Measurements from ENCODE around the gene RFK. TPM values are rescaled to one million over a fixed set of nuclear protein-coding genes. Genes with fewer than 3 reads are reported as not detected.
"Not testable (repeated sequence)": the region's sequence is repeated elsewhere in the genome, so short reads cannot be mapped to it uniquely, and the experiment has no call there.

RFK gene
- 33.8 and 36.9 TPM in 2 replicates for total RNA-seq (2014; rRNA removed)
- 9.0 TPM for polyA plus RNA-seq (2012)

DNA sequence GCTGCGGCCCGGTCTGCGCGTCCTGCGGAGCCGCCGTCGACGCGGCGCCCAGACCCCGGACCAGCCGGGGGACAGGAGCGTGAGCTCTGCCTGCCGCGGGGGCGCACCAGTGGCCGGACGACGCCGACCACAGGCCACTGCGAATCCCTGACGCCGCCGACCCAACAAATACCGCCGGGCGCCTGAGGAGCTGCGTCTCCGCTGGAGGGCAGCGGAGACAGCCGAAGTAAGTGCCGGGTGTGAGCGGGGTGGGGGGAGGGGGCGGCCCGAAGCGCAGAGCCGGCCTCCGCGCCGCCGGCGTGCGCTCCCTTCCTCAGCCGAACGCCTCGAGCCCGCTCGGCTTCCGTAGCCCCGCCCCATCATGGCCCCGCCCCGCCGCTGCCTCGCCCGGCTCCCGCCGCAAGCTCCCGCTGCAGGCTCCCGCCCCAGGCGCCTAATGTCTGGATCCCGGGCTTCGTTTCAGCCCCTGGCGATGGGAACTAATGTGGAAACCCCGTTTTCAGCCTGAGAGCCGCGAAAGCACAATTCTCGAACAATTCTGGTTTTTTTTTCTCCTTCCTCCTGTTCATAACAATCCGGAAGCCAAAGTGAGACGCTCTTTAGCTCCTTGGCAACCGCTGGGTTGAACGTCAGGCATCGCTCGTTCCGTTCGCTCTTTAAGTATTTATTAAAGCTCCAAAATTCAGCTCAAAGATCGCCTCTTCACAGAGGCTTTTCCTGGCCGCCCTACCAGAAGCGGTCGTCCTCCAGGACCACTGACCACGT is at the start of gene RFK:
Gene RFK (minus strand): TSS at position 232 of the 765 bp plus-strand sequence. CDS start 255 bp downstream, outside the sequence.
- DNase-seq (ENCODE audit: low read depth) = peak; percentile 91

DNA sequence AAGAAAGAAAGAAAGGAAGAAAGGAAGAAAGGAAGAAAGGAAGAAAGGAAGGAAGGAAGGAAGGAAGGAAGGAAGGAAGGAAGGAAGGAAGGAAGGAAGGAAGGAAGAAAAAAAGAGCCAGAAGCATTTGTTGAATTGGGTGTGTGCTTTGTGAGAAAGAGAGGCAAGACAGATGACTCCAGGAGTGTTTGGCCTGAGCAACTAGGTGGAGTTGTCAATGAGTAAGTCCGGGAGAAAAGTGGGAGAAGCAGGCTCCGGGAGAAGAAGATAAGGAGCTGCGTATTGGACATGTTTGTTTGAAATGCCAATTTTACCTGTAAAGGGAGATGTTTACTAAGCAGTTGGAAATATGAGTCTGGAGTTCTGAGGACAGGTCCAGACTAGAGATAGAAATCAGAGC is 49.7 kb upstream of the RFK start:
- DNase-seq (ENCODE audit: low read depth) = no peak

DNA sequence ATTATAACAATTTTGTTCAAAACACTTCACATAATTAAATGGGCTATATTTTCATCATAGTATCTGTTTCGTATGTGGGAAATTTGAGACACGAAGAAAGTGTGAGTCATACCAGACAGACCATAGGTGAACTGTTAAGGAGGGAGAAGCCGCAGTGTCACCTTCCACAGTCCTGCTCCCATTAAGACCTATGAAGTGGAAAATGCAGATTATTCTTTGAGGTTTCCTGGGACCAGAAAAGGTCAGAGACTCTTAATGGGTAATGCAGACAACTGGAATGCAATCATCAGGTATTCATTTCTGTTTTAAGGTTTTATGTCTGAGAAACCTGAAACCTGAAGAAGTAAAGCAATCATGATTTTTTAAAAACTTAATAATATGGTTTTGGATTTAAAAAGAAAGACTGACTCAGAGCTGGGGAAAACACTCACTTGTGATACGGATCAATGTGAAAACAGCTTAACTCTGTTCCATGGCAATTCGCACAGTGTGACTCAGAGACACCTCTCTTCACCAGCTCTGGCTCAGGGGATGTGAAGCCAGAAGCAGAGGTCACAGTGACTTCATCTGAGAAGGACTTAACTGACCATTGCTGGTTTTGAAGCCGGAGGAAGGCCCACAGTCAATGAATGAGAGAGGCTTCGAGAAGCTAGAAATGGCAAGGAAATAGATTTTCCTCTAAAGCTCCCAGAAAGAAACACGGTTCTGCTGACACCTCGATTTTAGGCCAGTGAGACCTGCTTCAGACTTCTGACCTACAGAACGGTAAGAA is 47.5 kb upstream of the RFK start:
- DNase-seq (ENCODE audit: low read depth) = peak; percentile 55

- DNase-seq (ENCODE audit: low read depth) = no peak
These were observed 44.8 kb upstream of the RFK start for GRCh38 chr9:76438841-76439588.

DNA sequence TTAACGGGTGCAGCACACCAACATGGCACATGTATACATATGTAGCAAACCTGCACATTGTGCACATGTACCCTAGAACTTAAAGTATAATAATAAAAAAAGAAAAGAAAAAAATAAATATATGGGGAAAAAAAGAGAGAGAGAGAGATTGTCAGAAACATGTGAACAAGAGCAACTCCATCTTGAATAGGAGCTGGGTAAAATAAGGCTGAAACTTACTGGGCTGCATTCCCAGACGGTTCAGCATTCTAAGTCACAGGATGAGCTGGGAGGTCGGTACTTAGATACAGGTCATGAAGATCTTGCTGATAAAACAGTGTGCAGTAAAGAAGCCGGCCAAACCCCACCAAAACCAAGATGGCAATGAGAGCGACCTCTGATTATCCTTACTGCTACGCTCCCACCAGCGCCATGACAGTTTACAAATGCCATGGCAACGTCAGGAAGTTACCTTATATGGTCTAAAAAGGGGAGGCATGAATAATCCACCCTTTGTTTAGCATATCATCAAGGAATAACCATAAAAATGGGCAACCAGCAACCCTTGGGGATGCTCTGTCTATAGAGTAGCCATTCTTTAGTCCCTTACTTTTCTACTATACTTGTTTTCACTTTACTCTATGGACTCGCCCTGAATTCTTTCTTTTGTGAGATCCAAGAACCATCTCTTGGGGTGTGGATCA is 42.9 kb upstream of the RFK start:
- DNase-seq (ENCODE audit: low read depth) = not testable (repeated sequence)

- not testable (repeated sequence) for DNase-seq (ENCODE audit: low read depth)
These were observed 40.7 kb upstream of the RFK start for GRCh38 chr9:76434897-76435296.

- peak; percentile 54 for DNase-seq (ENCODE audit: low read depth)
These were observed 39.6 kb upstream of the RFK start for GRCh38 chr9:76433836-76434235.

GRCh38 chr9:76433406-76433805 is 39.2 kb upstream of the RFK start:
- DNase-seq (ENCODE audit: low read depth) = no peak

- no peak for DNase-seq (ENCODE audit: low read depth)
These were observed 37.4 kb upstream of the RFK start for GRCh38 chr9:76431601-76432000.

DNA sequence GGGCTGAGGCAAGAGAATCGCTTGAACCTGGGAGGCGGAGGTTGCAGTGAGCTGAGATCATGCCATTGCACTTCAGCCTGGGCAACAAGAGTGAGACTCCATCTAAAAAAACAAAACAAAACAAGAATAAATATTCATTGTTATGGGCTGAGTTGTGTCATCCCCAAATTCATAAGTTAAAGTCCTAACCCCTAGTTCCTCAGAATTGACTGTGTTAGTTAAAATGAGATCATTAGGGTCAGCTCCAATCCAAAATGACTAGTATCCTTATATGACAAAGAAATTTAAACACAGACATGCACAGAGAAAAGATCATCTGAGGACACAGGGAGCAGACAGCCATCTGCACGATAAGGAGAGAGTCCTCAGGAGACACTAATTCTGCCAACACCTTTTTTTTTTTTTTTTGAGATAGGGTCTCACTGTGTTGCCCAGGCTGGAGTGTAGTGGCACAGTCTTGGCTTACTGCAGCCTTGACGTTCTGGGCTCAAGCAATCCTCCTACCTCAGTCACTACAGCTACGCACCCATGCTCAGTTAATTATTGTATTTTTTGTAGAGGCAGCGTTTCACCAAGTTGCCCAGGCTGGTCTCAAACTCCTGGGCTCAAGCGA is 32.7 kb upstream of the RFK start:
- no peak for DNase-seq (ENCODE audit: low read depth)

DNA sequence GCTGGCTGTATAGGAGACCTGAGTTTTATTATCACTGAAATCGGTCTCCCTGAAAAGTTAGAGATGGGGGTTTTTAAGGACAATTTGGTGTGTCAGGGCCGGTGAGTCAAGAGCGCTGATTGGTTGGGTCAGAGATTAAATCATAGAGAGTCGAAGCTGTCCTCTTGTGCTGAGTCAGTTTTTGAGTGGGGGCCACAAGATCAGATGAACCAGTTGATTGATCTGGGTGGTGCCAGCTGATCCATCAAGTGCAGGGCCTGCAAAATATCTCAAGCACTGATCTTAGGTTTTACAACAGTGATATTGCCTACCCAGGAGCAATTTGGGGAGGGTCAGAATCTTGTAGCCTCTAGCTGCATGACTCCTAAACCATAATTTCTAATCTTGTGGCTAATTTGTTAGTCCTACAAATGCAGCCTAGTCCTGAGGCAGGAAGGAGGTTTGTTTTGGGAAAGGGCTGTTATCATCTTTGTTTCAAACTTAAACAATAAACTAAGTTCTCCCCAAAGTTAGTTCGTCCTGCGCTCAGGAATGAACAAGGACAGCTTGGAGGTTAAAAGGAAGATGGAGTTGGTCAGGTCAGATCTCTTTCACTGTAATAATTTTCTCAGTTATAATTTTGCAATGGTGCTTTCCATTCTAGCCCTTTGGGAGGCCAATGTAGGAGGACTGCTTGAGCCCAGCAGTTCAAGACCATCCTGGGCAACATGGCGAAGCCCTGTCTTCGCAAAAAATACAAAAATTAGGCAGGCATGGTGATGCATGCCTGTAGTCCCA is 31.6 kb upstream of the RFK start:
- no peak for DNase-seq (ENCODE audit: low read depth)

- no peak for DNase-seq (ENCODE audit: low read depth)
These were observed 30.3 kb upstream of the RFK start for GRCh38 chr9:76424491-76424890.

DNA sequence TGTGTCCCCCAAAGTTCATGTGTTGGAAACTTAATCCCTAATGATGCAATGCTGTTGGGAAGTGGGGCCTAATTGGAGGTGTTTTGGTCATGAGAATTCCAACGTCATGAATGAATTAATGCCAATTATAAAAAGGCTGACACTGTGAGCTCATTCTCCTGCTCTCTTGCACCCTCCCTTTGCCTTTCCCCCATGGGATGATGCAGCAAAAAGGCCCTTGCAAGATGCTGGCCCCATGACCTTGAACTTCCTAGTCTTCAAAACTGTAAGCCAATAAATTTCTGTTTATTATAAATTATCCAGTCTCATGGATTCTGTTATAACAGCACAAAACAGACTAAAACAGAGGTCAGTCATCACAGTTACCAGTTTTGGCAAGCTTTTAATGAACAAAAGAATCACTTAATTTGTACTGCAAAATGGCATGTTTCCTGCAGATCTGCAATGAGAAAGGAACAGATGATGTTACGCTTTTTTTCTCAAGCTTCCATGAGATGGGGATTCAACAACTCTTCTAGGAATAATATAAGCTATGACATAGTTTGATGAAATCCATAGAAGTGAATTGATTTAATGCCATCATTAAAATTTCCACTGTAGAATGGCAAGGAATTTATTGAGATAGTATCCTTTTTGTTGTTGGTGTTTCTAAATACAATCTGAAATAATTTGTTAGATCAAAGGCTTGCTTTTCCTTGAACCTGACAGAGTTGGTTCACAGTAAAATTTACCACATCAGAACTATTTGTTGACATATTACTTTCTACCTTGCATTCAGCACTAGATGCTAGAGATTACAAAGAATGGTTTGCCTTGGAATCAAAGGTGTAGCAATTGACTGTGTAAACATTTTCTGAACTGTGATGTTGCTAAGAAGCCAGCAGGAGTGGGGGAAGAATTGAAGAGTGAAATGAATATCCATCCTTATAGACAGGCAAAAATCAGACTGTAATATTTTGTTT is 29.3 kb upstream of the RFK start:
- no peak for DNase-seq (ENCODE audit: low read depth)

- DNase-seq (ENCODE audit: low read depth) = no peak
These were observed 25.7 kb upstream of the RFK start for GRCh38 chr9:76419782-76420380.

- no peak for DNase-seq (ENCODE audit: low read depth)
These were observed 23.2 kb upstream of the RFK start for GRCh38 chr9:76417394-76417793.

DNA sequence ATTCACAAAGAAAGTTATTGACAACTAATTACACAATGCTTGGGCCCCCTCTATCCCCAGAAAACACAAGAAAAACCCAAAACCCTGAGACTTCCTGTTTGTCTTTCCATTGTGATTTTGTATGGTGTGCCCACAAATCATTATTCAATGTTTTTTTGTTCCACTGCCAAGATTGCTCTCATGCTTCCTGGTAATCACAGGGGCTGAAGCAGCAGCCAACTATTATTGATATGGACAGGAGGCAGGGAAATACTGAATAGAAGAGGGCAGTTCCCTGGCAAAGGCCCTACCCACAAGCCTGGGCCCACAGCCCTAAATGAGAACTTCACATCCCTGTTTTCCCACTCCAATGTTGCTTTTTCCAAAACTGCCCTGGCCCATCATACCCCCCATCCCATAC is 21.5 kb upstream of the RFK start:
- peak; percentile 45 for DNase-seq (ENCODE audit: low read depth)

DNA sequence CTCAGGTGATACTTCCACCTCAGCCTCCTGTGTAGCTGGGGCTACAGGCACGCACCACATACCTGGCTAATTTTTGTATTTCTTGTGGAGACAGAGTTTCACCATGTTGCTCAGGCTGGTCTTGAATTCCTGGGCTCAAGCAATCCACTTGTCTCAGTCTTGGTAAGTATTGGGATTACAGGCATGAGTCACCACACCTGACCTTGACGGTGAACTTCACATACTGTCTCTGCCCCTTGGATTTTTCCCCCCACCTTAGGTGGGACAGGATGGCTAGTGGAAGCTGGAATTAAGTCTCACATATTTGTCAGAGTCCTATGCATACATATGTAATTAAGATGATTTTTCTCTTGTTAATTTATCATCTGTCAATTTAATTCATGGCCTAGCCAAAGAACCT is 20.9 kb upstream of the RFK start:
- DNase-seq (ENCODE audit: low read depth) = no peak

- DNase-seq (ENCODE audit: low read depth) = no peak
These were observed 20.4 kb upstream of the RFK start for GRCh38 chr9:76414661-76415060.

DNA sequence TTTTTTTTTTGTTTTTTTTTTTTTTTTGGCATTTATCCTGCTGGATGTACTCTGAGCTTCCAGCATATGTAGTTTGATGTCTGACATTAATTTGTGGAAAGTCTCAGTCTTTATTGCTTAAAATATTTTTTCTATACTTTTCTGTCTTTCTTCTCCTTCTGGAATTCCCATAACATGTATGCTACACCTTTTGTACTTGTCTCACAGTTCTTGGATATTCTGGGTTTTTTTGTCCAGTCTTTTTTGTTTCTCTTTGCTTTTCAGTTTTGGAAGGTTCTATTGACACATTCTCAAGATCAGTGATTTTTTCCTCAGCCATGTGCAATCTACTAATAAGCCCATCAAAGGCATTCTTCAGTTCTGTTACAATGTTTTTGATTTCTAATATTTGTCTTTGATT is 19.4 kb upstream of the RFK start:
- no peak for DNase-seq (ENCODE audit: low read depth)
